22Rv1 (cell line): Measurements from ENCODE around the gene PRICKLE1.

Experiments used
- CTCF ChIP-seq: fragments of 450-650 bp; IDR thresholded peaks from 2 replicates; pipeline ENCODE4 v1.5.1; 2017; ENCODE audit warnings: mild to moderate bottlenecking
- ZFX ChIP-seq: fragments of 450-650 bp; IDR thresholded peaks from 2 replicates; pipeline ENCODE4 v1.6.1; 2017; ENCODE audit warnings: antibody characterized with exemption, borderline replicate concordance

GRCh38 chr12:42546709-42547108 is 42.8 kb downstream of the PRICKLE1 start:
- no peak for TF ChIP-seq CTCF
- no peak for TF ChIP-seq ZFX
